Effector CD4-positive, alpha-beta T cell (primary cell): ENCODE data around the gene WSCD1.

ENCODE experiments used
- DNase-seq: peaks from one replicate; pipeline ENCODE4 v3.0.0-alpha.2; 2020

WSCD1 gene

GRCh38 chr17:6061290-6061689 lies 8.9 kb upstream of the WSCD1 start:
- DNase-seq: no peak

GRCh38 chr17:6064868-6065267 lies 5.3 kb upstream of the WSCD1 start:
- DNase-seq: no peak

GRCh38 chr17:6065351-6065750 lies 4.8 kb upstream of the WSCD1 start:
- DNase-seq: no peak

GRCh38 chr17:6066183-6066948 lies 3.8 kb upstream of the WSCD1 start:
- DNase-seq: no peak

- DNase-seq: no peak
Measured at GRCh38 chr17:6067060-6067459, 3.1 kb upstream of the WSCD1 start.

GRCh38 chr17:6070430-6070912 lies 292 bp downstream of the WSCD1 start:
- no peak for DNase-seq

- DNase-seq: no peak
Measured at GRCh38 chr17:6070913-6071511, 833 bp downstream of the WSCD1 start.

- DNase-seq: no peak
Measured at GRCh38 chr17:6071528-6072065, 1.4 kb downstream of the WSCD1 start.

- no peak for DNase-seq
Measured at GRCh38 chr17:6072157-6072556, 2.0 kb downstream of the WSCD1 start.

GRCh38 chr17:6072611-6073010 lies 2.4 kb downstream of the WSCD1 start:
- no peak for DNase-seq

GRCh38 chr17:6073620-6074019 lies 3.4 kb downstream of the WSCD1 start:
- no peak for DNase-seq

- no peak for DNase-seq
Measured at GRCh38 chr17:6075050-6075449, 4.9 kb downstream of the WSCD1 start.

GRCh38 chr17:6075845-6076244 lies 5.7 kb downstream of the WSCD1 start:
- DNase-seq: no peak

GRCh38 chr17:6077752-6078151 lies 7.6 kb downstream of the WSCD1 start:
- no peak for DNase-seq

GRCh38 chr17:6078458-6078871 lies 8.3 kb downstream of the WSCD1 start:
- DNase-seq: no peak

GRCh38 chr17:6079155-6079888 lies 9.1 kb downstream of the WSCD1 start:
- no peak for DNase-seq

- DNase-seq: no peak
Measured at GRCh38 chr17:6079960-6080359, 9.8 kb downstream of the WSCD1 start.

GRCh38 chr17:6080711-6081430 lies 10.7 kb downstream of the WSCD1 start:
- DNase-seq: no peak

- DNase-seq: no peak
Measured at GRCh38 chr17:6082335-6082734, 12.2 kb downstream of the WSCD1 start.

GRCh38 chr17:6084311-6085161 lies 14.4 kb downstream of the WSCD1 start:
- no peak for DNase-seq

- DNase-seq: no peak
Measured at GRCh38 chr17:6085812-6086211, 15.6 kb downstream of the WSCD1 start.
